Measurements from ENCODE around the gene TTC39A.
"Not testable (repeated sequence)": the region's sequence is repeated elsewhere in the genome, so short reads cannot be mapped to it uniquely, and the experiment has no call there.

Gene TTC39A

DNA sequence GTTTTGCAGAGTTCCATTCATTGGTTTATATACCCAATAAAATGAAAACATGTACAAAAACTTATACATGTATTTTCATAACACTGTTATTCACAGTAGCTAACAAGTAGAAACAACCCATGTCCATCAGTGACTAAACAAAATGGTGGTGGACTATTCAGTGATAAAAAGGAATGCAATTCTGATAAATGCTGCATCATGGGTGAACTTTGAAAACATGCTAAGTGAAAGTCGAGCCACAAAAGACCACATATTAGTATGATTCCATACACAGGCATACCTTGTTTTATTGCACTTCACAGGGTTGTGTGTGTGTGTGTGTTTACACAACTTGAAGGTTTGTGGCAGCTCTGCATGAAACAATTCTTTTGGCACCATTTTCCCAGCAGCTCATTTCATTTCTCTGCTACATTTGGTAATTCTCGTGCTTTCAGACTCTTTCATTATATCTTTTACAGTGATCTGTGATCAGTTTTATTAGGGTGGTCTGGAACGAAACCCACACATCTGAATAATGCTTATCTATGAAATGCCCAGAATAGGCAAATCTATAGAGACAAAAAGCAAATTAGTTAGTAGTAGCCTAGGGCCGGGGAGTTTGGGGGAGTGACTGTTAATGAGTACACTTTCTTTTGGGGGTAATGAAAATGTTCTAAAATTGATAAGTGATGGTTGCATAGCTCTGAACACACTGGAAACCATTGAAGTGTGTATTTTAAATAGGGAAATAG is 67.0 kb downstream of the TTC39A start:
- DNase-seq: no peak

DNA sequence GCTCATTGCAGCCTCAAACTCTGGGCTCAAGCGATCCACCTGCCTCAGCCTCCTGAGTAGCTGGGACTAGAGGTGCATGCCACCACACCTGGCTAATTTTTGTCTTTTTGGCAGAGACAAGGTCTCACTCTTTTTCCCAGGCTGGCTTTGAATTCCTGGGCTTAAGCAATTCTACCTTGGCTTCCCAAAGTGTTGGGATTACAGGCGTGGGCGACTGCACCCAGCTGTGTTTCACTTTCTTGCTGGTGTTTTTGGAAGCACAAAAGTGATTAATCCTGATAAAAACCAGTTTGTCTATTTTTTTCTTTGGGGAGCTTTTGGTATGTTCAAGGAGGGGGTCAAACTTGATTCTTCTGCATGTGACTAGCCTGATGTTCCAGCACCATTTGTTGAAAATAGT is 75.0 kb downstream of the TTC39A start:
- no peak for DNase-seq

DNA sequence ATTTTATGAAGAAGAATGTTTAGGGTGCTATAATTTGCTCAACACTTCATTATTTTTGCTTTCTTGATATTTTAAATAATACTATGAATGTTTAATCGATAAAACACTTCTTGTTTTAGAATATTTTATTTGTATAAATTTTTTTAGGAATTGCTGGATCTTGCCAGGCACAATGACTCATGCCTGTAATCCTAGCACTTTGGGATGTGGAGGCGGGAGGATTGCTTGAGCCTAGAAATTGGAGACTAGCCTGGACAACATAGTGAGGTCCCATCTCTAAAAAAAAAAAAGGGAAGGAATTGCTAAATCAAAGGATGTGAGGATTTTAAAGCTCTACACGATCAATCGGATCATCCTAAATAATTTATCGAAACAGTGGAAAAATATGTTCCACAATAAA is 76.7 kb downstream of the TTC39A start:
- DNase-seq: no peak

DNA sequence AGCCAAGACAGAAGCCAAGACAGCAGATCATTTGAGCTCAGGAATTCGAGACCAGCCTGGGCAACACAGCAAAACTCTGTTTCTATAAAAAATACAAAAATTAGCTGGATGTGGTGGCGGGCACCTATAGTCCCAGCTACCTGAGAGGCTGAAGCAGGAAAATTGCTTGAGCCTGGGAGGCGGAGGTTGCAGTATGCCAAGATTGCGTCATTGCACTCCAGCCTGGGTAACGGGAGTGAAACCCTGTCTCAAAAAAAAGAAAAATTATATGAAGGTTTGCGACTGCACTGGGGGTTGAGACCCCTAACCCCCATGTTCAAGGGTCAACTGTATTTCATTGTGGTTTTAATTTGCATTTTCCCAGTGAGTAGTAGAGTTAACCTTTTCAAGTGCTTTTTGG is 78.0 kb downstream of the TTC39A start:
- no peak for DNase-seq

DNA sequence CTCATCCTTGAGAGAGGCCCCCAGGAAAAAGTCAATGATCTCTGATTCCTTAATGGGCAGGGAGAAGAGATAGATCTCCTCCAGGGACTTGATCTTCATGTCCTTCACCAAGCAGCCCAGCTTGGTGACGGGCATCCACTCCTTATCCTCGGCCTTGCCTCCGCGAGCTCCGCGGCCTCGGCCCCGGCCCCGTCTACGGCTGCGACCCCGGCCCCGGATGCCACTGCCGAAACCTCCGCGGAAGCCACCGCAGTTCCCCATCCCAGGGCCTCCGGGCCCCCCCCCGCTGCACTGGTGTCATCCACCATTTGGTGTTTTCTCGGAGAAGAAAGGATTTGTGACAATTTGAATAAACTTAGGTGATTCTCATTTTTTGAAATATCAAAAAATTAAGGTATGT is 79.2 kb downstream of the TTC39A start:
- not testable (repeated sequence) for DNase-seq

DNA sequence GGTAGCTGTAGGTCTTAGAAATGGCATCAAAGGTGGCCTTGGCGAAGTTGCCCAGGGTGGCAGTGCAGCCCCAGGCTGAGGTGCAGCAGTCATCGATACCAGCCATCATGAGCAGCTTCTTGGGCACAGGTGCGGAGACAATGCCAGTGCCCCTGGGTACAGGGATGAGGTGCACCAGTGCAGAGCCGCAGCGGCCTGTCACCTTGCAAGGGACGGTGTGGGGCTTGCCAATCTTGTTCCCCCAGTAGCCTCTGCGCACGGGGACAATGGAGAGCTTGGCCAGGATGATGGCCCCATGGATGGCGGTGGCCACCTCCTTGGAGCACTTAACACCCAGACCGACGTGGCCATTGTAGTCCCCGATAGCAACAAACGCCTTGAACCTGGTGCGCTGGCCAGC is 79.6 kb downstream of the TTC39A start:
- not testable (repeated sequence) for DNase-seq

DNA sequence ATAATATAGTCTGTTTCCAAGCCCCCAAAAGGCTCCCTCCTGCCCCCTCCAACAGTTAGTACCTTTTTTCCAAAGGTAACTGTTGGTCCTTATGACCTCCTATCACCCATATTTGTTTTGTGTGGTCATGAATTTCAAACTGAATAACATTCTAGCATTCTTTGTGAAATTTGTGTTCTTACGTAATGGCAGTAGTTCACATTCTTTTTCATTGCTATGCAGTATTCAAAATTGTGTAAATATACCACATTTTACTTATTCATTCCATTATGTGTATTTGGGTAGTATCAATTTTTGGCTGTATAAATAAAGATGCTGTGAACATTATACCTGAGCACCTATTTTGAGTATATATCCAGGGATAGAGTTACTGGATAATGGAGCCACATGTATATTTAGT is 80.9 kb downstream of the TTC39A start:
- DNase-seq: no peak

DNA sequence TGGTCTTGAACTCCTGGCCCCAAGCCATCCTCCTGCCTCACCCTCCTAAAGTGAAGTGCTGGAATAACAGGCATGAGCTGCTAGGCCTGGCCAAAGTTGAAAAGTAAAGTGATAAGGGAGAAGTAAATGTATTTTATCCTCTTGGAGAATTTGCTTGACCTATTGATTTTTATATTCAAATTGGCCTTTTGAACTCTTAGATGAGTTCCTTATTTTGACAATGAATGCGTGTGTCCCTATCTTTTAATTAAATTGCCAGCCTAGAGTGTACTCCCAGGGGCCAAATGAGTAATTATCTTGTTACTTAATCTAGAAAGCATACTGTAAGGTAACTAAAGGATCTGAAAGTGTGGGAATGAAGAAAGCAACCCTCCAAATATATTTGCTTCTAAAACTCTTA is 82.9 kb downstream of the TTC39A start:
- no peak for DNase-seq

DNA sequence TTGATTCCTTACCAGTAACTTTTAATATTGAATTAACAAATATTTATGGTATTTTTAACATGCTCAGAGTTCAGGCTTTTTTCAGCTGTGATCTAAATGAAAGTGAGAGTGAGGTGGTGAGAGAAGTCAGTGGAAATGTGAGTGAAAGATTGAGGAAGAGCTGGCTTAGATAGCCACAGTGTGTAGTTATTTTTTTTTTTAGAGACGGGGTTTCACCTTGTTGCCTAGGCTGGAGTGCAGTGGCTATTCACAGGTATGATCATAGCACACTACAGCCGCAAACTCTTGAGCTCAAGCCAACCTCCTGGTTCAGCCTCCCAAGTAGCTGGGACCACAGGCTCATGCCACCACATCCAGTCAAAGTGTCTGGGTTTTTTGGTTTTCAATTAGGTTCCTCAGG is 83.3 kb downstream of the TTC39A start:
- no peak for DNase-seq

DNA sequence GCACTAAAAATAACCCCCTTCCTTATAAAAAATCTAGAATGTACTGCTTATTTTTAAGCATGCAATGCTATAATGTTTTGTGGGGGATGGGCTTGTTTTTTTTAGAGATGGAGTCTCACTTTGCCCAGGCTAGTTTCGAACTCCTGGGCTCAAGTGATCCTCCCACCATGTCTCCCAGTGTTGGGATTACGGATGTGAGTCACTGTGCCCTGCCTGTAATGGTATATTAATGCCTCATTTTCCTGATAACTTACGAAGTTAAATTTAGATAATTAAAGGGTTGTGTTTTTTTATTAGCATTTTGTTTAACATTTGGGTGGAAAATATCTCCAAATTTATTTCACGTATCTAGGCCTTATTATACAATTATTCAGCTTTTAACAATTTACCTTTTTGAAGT is 87.8 kb downstream of the TTC39A start:
- no peak for DNase-seq

DNA sequence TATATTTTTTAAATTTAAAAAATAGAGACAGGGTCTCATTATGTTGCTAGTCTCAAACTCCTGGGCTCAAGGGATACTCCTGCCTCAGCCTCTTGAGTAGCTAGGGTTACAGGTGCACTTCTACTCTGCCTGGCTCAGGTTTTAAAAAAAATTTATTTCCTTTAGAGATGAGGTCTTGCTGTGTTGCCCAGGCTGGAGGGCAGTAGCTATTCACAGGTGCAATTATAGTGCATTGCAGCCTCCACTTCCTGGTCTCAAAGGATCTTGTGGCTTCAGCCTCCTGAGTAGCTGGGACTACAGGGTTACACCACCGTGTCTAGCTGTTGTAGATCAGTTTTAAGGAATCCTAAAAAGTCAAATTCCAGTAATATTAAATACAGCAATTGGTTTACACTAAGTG is 89.2 kb downstream of the TTC39A start:
- no peak for DNase-seq

DNA sequence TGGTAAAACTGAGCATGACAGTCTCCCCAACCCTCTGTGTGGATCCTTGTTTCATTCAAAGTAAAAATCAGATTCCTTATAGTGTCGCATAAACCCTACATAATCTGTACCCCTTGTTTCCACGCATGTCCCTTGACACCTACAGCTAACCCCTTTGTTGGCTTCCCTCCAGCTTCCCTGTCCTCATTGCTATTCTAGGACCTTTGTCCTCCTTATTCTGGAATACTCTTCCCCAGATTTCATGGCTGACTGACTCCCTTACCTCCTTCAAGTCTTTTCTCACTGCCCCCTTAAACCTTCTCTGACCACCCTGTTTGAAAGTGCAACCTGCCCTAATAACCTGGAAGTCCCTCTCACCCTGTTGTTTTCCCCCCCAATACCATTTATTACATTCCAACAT is 90.3 kb downstream of the TTC39A start:
- DNase-seq: no peak

DNA sequence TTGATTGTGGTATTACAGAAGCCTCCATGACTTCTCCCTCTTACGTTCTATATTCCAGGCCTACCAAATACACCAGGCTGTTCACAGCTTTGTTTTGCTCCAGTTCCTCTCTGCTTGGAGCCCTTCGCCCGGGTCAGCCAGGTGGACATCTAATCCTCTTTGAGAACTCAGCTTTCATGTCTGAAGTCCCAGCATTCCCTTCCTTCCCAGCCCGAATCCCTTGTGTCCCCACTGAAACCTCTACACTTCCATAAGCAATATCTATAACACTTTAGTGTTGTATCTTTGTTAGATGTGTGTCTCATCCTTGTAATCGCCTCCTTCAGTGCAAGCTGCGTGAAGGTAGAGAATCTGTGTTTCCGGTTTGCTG is 92.3 kb downstream of the TTC39A start:
- DNase-seq: no peak

DNA sequence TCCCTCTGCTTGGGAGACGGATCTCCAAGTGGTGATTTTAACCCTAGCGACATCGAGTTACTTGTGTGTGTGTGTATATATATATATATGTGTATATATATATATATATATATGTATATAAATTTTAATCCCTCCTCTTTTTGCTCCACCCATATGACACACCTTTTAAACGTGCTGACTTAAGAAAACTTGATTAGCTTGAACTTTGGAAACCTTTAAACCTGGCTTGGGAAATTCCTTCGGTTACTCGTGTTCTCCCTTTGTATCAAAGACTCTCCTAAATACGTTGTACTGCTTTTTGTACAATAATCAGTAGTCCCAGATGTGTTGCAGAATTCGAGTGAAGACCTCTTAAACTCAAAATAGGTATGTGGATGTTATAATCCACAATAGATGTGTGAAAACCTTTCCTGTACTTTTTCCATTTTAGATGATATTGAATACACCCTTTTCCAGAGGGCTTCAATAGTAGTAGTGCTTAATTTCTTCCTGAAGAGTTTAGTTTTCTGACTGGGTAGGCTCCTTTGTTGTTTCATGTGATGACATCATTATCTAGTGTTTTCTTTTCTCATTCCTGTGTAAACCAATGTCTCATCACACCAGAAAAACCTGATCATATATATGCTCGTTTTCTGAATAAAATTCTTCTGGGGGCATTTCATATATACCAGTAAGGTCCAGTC is 92.9 kb downstream of the TTC39A start:
- DNase-seq: no peak
